ENCODE results near the gene NKTR. TPM values are rescaled to one million over a fixed set of nuclear protein-coding genes. Genes with fewer than 3 reads are reported as not detected.

NKTR gene
- total RNA-seq, 4 donors from 2014 or later: 17.9 to 134 (median 56.3) TPM

GRCh38 chr3:42681361-42682038 is 81.0 kb downstream of the NKTR start:
- Histone ChIP-seq H3K9me3 (peaks cover 0 to 14% (median 0%) of the 10 kb centered on the region in 3 donors), H3K27ac (no peak overlapping the region), H3K4me3 (no peak overlapping the region), H3K36me3 (no peaks in the 10 kb centered on the region), H3K4me1 (peaks cover 0 to 34% (median 18%) of the 10 kb centered on the region in 3 donors), H3K27me3 (peaks cover 15% of the 10 kb centered on the region)
- no peak for ATAC-seq
- WGBS, 2 donors (ENCODE audit: low coverage in 1 of 2): 66 to 73% methylated on average over 6 to 8 of the region's 10 CpGs
- TF ChIP-seq CTCF (IDR thresholded peaks at IDR 0.05): no peak
- TF ChIP-seq EP300 (IDR thresholded peaks at IDR 0.05): no peak
- no peak for TF ChIP-seq POLR2A (IDR thresholded peaks at IDR 0.05)
- no peak for TF ChIP-seq POLR2AphosphoS5 (IDR thresholded peaks at IDR 0.05)

- peaks cover 0 to 34% (median 18%) of the 10 kb centered on the region in 3 donors for H3K4me1 ChIP-seq
- peaks cover 20% of the 10 kb centered on the region for H3K27me3 ChIP-seq
- no peak overlapping the region for H3K4me3 ChIP-seq
- ATAC-seq: no peak
- H3K27ac ChIP-seq: no peak overlapping the region
- no peaks in the 10 kb centered on the region for H3K36me3 ChIP-seq
- no peak for TF ChIP-seq POLR2A (IDR thresholded peaks at IDR 0.05)
- TF ChIP-seq POLR2AphosphoS5 (IDR thresholded peaks at IDR 0.05): no peak
- TF ChIP-seq EP300 (IDR thresholded peaks at IDR 0.05): no peak
- no peak for TF ChIP-seq CTCF (IDR thresholded peaks at IDR 0.05)
- WGBS, 2 donors (ENCODE audit: low coverage in 1 of 2): 69 to 78% methylated on average over 11 to 12 of the region's 12 CpGs
- peaks cover 0 to 11% (median 0%) of the 10 kb centered on the region in 3 donors for H3K9me3 ChIP-seq
Measured at GRCh38 chr3:42682301-42683070, 82.0 kb downstream of the NKTR start.

GRCh38 chr3:42683875-42684598 is 83.6 kb downstream of the NKTR start:
- peak overlapping the region in 3 of 4 donors; percentile 50 to 64 (median 58) for H3K27ac ChIP-seq

More at GRCh38 chr3:42683875-42684598, 83.6 kb downstream of the NKTR start:
- H3K4me3 ChIP-seq: no peak overlapping the region
- no peaks in the 10 kb centered on the region for H3K9me3 ChIP-seq
- TF ChIP-seq POLR2AphosphoS5 (IDR thresholded peaks at IDR 0.05) (peak; percentile 90), EP300 (IDR thresholded peaks at IDR 0.05) (no peak), CTCF (IDR thresholded peaks at IDR 0.05) (no peak)
- 25 to 40% methylated on average over 4 to 7 of the region's 10 CpGs for WGBS, 2 donors (ENCODE audit: low coverage in 1 of 2)
- H3K4me1 ChIP-seq: peaks cover 0 to 34% (median 18%) of the 10 kb centered on the region in 3 donors
- peaks cover 20% of the 10 kb centered on the region for H3K27me3 ChIP-seq
- ATAC-seq: peak; percentile 94
- H3K36me3 ChIP-seq: no peaks in the 10 kb centered on the region
